T-helper 17 cell (primary cell): ENCODE results near the gene HDLBP. TPM values are rescaled to one million over a fixed set of nuclear protein-coding genes. Genes with fewer than 3 reads are reported as not detected.

ENCODE experiments used
- ATAC-seq: fragments of 150-1000 bp; cut with Tn5 transposase; 2 replicates; pipeline ENCODE4 v1.10.0; 2021; ENCODE audit warnings: mild to moderate bottlenecking, moderate library complexity
- DNase-seq, 3 donors: peaks; one replicate each; pipeline versions ENCODE4 v3.0.0 to v3.0.0-alpha.2; 2020 to 2021
- H3K9me3 ChIP-seq: one replicate; pipeline ENCODE4 v1.7.0; 2013; ENCODE audit warnings: low read length, mild to moderate bottlenecking; ENCODE audit not compliant: control insufficient read depth, poor library complexity, severe bottlenecking
- H3K27ac Mint-ChIP-seq: one replicate; pipeline ENCODE4 v1.8.0; 2022; ENCODE audit warnings: mild to moderate bottlenecking, moderate library complexity, mixed read lengths
- H3K27me3 Mint-ChIP-seq: one replicate; pipeline ENCODE4 v1.8.0; 2022; ENCODE audit warnings: mixed read lengths
- H3K36me3 Mint-ChIP-seq: one replicate; pipeline ENCODE4 v1.8.0; 2022; ENCODE audit warnings: low read depth, mixed read lengths
- H3K4me1 Mint-ChIP-seq: one replicate; pipeline ENCODE4 v1.8.0; 2022; ENCODE audit warnings: mild to moderate bottlenecking, mixed read lengths
- H3K4me3 Mint-ChIP-seq: one replicate; pipeline ENCODE4 v1.8.0; 2022; ENCODE audit warnings: mild to moderate bottlenecking, moderate library complexity, mixed read lengths
- total RNA-seq, 4 donors: library from RNA in 2 of 4; stranded (reverse) in 2 of 4; gene quantifications; one replicate each; pipeline ENCODE4 v1.2.3 and lab custom pipeline; 2022 to 2026

HDLBP gene
- total RNA-seq, 2 donors from 2014 or later = 136 to 175 TPM

DNA sequence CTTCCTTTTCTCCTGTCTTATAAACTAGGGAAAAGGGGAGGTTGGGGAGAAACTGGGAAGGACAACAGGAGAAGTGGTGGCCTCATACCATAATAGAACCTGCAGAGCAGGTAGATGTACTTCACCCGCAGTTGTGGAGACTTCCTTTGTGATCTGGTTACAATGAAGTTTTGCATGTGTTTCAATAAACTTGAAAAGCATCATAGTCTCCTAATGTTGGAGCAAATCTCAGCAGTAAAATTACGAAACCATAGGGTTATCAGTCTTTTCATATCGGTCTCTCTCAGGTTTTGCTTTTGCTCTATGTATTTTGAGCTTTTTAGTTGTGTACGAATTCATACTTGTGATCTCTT is 96.5 kb downstream of the HDLBP start:
- H3K9me3 ChIP-seq = no peaks in the 10 kb centered on the region
- Mint-ChIP-seq H3K4me3 (peak overlapping the region; percentile 93), H3K4me1 (peaks cover 15% of the 10 kb centered on the region), H3K27ac (peak overlapping the region; percentile 90), H3K36me3 (no peaks in the 10 kb centered on the region), H3K27me3 (no peaks in the 10 kb centered on the region)
- no peak for DNase-seq
- ATAC-seq = no peak

DNA sequence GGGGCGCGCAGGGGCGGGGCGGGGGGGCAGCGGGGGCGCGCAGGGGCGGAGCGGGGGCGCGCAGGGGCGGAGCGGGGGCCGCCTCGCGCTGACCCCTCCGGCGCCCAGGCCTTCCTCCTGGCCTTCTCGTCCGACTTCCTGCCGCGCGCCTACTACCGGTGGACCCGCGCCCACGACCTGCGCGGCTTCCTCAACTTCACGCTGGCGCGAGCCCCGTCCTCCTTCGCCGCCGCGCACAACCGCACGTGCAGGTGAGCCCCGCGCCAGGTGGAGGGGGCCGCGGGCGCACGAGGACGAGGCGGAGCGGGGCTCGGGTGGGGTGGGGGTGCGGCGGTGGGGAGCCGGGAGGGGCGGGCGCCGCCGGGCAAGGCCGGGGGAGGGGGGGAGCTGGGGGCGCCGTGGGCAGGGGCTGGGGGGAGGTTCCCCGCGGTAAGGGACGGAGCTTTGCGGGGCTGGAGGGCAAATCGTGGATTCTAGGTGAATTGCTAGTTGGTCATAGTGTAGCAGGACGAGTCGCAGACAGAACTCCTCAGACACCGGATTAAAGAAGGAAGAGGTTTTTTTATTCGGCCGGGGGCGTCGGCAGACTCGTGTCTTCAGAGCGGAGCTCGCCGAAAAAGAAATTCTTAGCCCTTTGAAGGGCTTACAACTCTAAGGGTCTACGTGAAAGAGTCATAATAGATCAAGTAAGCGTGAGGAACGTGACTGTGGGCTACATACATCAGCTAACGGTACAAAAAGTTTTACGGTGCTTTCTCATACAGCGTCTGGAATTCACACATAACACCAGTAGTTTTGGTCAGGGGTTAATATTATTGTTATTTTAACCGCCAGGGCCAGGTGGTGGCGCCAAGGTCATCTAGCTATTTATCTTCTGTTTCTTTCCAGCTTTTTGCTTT is 97.1 kb downstream of the HDLBP start:
- Mint-ChIP-seq H3K4me3 (peak overlapping the region; percentile 93), H3K27me3 (no peaks in the 10 kb centered on the region), H3K4me1 (peaks cover 14% of the 10 kb centered on the region), H3K27ac (peak overlapping the region; percentile 90), H3K36me3 (no peaks in the 10 kb centered on the region)
- peak; percentile 23 to 35 (median 31) for DNase-seq
- peak; percentile 50 for ATAC-seq
- H3K9me3 ChIP-seq = no peaks in the 10 kb centered on the region

DNA sequence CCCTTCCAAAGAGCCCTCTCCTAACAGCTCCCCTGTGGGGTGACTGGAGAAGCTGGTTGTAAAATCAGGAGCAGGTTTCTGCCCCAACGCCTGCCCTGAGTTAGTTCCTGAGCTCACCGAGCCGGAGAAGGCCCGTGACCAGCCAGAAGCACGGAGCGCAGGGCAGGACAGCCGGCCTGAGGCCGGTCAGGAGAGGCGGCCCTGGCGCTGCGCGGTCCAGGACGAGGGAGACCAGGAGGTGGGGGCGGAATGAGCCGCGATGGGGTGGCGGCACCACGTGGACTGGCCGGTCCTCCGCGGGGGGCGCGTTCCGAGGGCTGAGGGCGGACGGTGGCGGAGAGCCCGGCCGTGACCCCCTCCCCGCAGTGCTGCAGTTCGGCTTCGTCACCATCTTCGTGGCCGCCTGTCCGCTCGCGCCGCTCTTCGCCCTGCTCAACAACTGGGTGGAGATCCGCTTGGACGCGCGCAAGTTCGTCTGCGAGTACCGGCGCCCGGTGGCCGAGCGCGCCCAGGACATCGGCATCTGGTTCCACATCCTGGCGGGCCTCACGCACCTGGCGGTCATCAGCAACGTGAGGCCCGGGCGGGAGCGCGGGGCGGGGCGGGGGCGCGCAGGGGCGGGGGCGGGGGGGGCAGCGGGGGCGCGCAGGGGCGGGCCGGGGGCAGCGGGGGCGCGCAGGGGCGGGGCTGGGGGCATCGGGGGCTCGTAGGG is 98.0 kb downstream of the HDLBP start:
- H3K36me3 Mint-ChIP-seq = no peaks in the 10 kb centered on the region
- no peaks in the 10 kb centered on the region for H3K9me3 ChIP-seq
- peak in 1 of 3 donors; percentile 25 for DNase-seq
- no peak overlapping the region for H3K27ac Mint-ChIP-seq
- peaks cover 14% of the 10 kb centered on the region for H3K4me1 Mint-ChIP-seq
- no peaks in the 10 kb centered on the region for H3K27me3 Mint-ChIP-seq
- H3K4me3 Mint-ChIP-seq = peak overlapping the region; percentile 85
- peak; percentile 46 for ATAC-seq

DNA sequence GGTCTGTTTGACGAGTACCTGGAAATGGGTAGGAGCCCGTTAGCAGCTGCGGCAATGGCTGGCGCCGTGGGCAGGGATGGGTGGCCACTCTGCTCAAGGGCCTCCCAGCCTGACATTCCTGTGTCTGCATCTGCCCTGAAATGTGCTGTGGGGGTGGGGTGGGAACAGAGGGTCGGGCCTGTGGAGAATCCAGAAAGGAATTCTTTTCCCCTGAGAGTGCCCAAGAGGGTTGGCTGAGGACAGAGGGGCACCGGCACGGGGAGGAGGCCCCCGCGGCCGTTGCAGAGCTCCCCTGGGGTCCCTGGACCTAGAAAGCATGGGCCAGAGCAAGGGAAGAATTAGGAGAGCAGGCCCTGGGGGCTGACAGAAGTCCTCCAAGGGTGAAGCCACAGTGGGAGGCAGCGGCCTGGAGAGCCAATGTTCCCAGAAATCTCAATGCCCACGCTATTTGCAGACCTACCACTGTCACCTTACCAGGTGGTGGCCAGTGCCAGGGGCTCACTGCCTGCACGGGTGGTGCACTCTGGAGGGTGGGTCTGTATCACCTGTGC is 99.2 kb downstream of the HDLBP start:
- Mint-ChIP-seq H3K27me3 (no peaks in the 10 kb centered on the region), H3K36me3 (no peaks in the 10 kb centered on the region), H3K4me1 (peaks cover 18% of the 10 kb centered on the region), H3K27ac (no peak overlapping the region), H3K4me3 (peak overlapping the region; percentile 85)
- H3K9me3 ChIP-seq = no peaks in the 10 kb centered on the region
- DNase-seq (no peak), ATAC-seq (no peak)

DNA sequence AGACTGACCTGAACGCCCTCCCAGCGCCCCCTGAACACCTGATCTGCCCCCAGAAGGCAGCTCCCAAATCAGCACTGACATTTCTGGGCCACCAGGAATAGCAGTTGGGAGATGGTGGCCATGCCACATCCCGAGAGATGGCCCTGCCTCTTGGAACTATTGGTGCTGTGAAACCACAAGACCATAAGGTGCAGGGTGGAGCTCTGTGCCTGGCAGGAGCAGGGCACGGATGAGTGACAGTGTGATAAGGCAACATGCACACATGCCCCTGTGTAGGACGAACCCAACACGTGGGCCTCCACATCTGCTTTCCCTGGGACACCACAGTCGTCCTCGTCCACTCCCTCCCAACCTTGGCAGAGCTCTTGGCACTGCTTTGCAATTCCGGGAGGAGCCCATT is 100.1 kb downstream of the HDLBP start:
- DNase-seq (no peak), ATAC-seq (no peak)
- Mint-ChIP-seq H3K4me1 (peaks cover 18% of the 10 kb centered on the region), H3K4me3 (no peak overlapping the region), H3K36me3 (no peaks in the 10 kb centered on the region), H3K27me3 (no peaks in the 10 kb centered on the region), H3K27ac (no peak overlapping the region)
- no peaks in the 10 kb centered on the region for H3K9me3 ChIP-seq

DNA sequence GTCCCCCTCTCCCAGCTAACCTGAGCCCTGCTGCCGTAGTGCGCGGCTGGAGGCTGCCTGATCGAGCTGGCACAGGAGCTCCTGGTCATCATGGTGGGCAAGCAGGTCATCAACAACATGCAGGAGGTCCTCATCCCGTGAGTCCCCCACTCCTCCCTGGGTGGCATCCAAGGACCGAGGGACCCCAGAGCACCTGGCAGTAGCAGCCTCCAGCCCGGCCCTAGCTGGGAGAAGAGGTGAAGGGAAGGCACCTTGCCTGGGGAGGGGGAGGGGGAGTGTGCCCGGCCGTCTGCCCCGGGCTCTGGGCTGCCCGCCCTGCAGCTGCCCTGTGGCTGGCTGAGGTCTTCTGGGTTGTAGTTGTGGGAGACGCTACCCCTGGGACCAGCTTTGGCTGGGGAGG is 100.7 kb downstream of the HDLBP start:
- Mint-ChIP-seq H3K4me1 (peaks cover 15% of the 10 kb centered on the region), H3K27ac (no peak overlapping the region), H3K4me3 (no peak overlapping the region), H3K27me3 (no peaks in the 10 kb centered on the region), H3K36me3 (no peaks in the 10 kb centered on the region)
- DNase-seq = no peak
- ATAC-seq = no peak
- H3K9me3 ChIP-seq = no peaks in the 10 kb centered on the region

DNA sequence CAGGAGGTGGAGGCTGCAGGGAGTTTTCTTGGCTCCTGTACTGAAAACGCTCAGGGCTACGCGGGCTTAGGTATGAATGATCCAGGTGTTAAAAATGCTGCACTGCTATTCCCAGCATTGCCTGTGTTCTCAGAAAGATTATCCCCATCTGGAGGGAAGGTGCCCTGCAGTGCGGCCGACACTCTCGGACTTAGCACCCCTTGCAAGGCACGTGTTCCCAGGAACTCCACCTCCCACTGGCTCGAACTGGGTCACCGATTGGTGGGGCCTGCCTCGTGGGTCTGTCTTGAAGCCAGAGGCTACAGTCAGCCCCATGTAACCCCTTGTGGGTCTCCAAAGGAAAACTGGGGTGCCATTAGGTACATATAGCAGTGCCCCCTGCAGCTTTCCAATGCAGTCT is 101.3 kb downstream of the HDLBP start:
- no peak for DNase-seq
- Mint-ChIP-seq H3K4me3 (no peak overlapping the region), H3K27me3 (no peaks in the 10 kb centered on the region), H3K36me3 (no peaks in the 10 kb centered on the region), H3K27ac (no peak overlapping the region), H3K4me1 (peaks cover 15% of the 10 kb centered on the region)
- no peak for ATAC-seq
- H3K9me3 ChIP-seq = no peaks in the 10 kb centered on the region

DNA sequence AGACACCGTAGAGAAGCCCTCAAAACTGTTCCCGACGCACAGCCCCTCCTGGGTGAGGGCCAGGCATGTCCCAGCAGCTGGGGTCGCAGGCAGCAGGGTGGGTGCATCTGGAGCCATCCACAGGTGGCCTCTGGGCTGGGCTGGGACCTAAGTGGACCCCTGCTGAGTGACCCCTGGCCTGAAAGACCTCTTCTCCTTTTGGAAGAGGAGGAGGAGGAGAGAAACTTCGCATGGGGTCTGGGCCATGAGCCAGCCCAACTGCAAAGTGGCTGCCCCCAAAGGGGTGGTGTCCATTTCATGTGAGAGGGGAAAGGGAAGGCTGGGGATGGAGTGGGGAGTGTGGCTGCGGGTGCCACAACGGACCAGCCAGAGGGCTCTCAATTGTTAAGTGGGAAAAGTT is 101.9 kb downstream of the HDLBP start:
- H3K9me3 ChIP-seq = no peaks in the 10 kb centered on the region
- Mint-ChIP-seq H3K4me1 (peaks cover 10% of the 10 kb centered on the region), H3K4me3 (no peak overlapping the region), H3K27me3 (no peaks in the 10 kb centered on the region), H3K36me3 (no peaks in the 10 kb centered on the region), H3K27ac (no peak overlapping the region)
- DNase-seq (no peak), ATAC-seq (no peak)

DNA sequence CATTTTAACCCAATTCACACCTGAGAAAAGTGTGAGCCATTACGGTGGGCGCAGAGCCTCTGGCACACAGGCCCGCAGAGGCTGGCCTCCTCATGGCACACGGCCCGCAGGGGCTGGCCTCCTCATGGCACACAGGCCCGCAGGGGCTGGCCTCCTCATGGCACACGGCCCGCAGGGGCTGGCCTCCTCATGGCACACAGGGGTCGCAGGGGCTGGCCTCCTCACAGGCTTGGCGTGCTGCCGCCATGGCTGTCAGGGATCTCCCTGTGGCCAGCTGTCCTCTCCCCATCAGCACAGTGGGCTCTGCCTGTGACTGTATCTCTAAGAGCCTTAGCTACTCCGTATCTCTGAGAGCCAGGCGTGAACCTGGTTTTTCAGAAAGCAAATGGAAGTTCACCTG is 102.4 kb downstream of the HDLBP start:
- Mint-ChIP-seq H3K4me1 (peaks cover 8% of the 10 kb centered on the region), H3K4me3 (no peak overlapping the region), H3K27me3 (no peaks in the 10 kb centered on the region), H3K36me3 (no peaks in the 10 kb centered on the region), H3K27ac (no peak overlapping the region)
- ATAC-seq = no peak
- DNase-seq = no peak
- H3K9me3 ChIP-seq = no peaks in the 10 kb centered on the region

DNA sequence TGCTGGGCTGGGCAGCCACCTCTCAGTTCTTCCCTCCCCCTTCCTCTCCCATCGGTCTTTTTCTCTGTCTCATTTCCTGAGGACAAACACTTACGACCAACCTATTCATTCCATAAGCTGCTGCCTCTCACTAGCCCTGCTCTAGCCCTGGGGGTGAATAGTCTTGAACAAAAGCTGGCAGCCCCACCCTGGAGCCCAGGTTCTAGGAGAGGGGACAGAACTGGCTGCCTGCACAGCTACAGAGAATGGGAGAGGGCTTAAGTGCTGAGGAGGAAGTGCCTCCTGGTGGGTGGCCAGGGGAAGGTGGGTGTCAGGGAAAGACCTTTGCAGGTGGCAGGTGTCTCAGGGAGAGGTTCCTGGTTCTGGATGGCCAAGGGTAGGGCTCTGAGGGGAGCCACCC is 104.2 kb downstream of the HDLBP start:
- Mint-ChIP-seq H3K36me3 (no peaks in the 10 kb centered on the region), H3K27ac (no peak overlapping the region), H3K4me1 (peaks cover 4% of the 10 kb centered on the region), H3K27me3 (no peaks in the 10 kb centered on the region), H3K4me3 (no peak overlapping the region)
- no peak for DNase-seq
- ATAC-seq = peak; percentile 27
- no peaks in the 10 kb centered on the region for H3K9me3 ChIP-seq

DNA sequence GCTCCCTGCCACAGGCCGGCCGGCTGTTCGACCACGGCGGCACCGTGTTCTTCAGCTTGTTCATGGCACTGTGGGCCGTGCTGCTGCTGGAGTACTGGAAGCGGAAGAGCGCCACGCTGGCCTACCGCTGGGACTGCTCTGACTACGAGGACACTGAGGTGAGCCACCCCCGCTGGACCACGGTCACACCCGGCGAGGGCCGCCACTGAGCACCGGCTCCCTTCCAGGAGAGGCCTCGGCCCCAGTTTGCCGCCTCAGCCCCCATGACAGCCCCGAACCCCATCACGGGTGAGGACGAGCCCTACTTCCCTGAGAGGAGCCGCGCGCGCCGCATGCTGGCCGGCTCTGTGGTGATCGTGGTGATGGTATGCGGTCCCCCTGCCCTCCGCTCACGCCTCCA is 106.2 kb downstream of the HDLBP start:
- Mint-ChIP-seq H3K4me3 (no peak overlapping the region), H3K4me1 (peaks cover 4% of the 10 kb centered on the region), H3K27me3 (no peaks in the 10 kb centered on the region), H3K36me3 (no peaks in the 10 kb centered on the region), H3K27ac (no peak overlapping the region)
- no peak for DNase-seq
- ATAC-seq = no peak
- H3K9me3 ChIP-seq = no peaks in the 10 kb centered on the region

DNA sequence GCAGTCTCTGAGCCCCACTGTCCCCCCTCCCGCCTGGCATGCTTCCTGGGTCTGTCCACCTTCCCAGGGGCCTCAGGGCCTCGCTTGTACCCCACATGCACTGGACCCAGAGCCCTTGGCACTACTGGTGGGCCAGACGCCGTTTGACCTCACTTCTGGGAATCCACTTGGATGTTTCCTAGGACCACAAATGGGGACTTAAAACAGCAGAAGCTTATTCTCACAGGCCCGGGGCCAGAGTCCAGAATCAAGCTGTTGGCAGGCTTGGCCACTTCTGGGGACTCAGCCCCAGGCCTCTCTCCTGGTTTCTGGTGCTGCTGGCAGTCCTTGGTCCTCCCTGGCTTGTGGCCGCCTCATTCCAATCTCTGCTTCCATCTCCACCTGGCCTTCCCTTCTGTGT is 107.4 kb downstream of the HDLBP start:
- H3K4me1 Mint-ChIP-seq = peaks cover 4% of the 10 kb centered on the region
- H3K9me3 ChIP-seq = no peaks in the 10 kb centered on the region
- H3K27me3 Mint-ChIP-seq = no peaks in the 10 kb centered on the region
- ATAC-seq (no peak), DNase-seq (no peak)
- H3K4me3 Mint-ChIP-seq = no peak overlapping the region
- H3K36me3 Mint-ChIP-seq = no peaks in the 10 kb centered on the region
- H3K27ac Mint-ChIP-seq = no peak overlapping the region

DNA sequence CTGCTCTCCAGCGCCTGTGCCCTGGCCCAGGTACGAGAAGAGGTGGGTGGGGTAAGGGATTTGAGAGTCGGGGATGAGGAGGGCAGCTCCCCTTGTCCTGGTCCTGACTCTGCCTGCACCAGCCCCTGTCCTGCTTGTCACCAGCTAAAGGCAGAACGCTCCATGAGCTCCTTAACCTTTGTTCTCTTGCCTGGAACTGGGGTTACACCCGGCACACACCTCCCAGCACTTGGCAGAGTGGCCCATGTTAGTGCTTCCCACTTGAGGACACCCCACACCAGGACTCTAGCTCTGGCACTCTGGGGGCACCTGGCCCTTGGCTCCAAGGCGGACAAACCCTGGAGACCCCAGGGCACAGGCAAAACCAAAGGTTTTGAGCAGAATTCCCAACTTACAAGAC is 107.8 kb downstream of the HDLBP start:
- Mint-ChIP-seq H3K27ac (no peak overlapping the region), H3K36me3 (no peaks in the 10 kb centered on the region), H3K4me3 (no peak overlapping the region), H3K4me1 (peaks cover 4% of the 10 kb centered on the region), H3K27me3 (no peaks in the 10 kb centered on the region)
- DNase-seq (no peak), ATAC-seq (no peak)
- no peaks in the 10 kb centered on the region for H3K9me3 ChIP-seq
